ENCODE results near the gene IQCK. TPM values are rescaled to one million over a fixed set of nuclear protein-coding genes. Genes with fewer than 3 reads are reported as not detected.

IQCK gene
- total and polyA plus RNA-seq, 10 donors, result 3.6 to 19.9 (median 7.4) TPM

GRCh38 chr16:19835196-19835595, 117.1 kb downstream of the IQCK start:
- Histone ChIP-seq H3K4me3 (no peak overlapping the region), H3K27ac (no peak overlapping the region), H3K9me3 (no peaks in the 10 kb centered on the region), H3K36me3 (no peaks in the 10 kb centered on the region), H3K4me1 (no peaks in the 10 kb centered on the region), H3K27me3 (replicated peaks in 1 of 7) (no peaks in the 10 kb centered on the region)
- TF ChIP-seq POLR2A (IDR thresholded peaks at IDR 0.05) (no peak), POLR2AphosphoS5 (IDR thresholded peaks at IDR 0.05) (no peak), CTCF (IDR thresholded peaks at IDR 0.05 in 8 of 11, conservative IDR thresholded peaks at IDR 0.05 in 3 of 11) (no peak)
- WGBS, 5 donors, result 86 to 97% (median 93%) methylated on average over 3 of the region's 3 CpGs
- intact Hi-C loops (cut with DNase I; ENCODE audit: low total_unique reads), result no loop called here
- DNase-seq, result no peak

GRCh38 chr16:19835968-19836421, 117.9 kb downstream of the IQCK start:
- Histone ChIP-seq H3K27me3 (replicated peaks in 1 of 7) (no peaks in the 10 kb centered on the region), H3K4me3 (no peak overlapping the region), H3K4me1 (no peaks in the 10 kb centered on the region), H3K9me3 (no peaks in the 10 kb centered on the region), H3K27ac (no peak overlapping the region), H3K36me3 (no peaks in the 10 kb centered on the region)
- intact Hi-C loops (cut with DNase I; ENCODE audit: low total_unique reads), result no loop called here
- no peak for DNase-seq
- TF ChIP-seq POLR2A (IDR thresholded peaks at IDR 0.05), result no peak
- no peak for TF ChIP-seq POLR2AphosphoS5 (IDR thresholded peaks at IDR 0.05)
- TF ChIP-seq CTCF (IDR thresholded peaks at IDR 0.05 in 8 of 11, conservative IDR thresholded peaks at IDR 0.05 in 3 of 11), result no peak

GRCh38 chr16:19837331-19837980, 119.4 kb downstream of the IQCK start:
- Histone ChIP-seq H3K27ac (no peak overlapping the region), H3K36me3 (no peaks in the 10 kb centered on the region), H3K4me1 (no peaks in the 10 kb centered on the region), H3K27me3 (replicated peaks in 1 of 7) (no peaks in the 10 kb centered on the region), H3K4me3 (no peak overlapping the region), H3K9me3 (no peaks in the 10 kb centered on the region)
- 84 to 95% (median 90%) methylated on average over 6 of the region's 6 CpGs for WGBS, 5 donors
- no peak for TF ChIP-seq POLR2AphosphoS5 (IDR thresholded peaks at IDR 0.05)
- TF ChIP-seq CTCF (IDR thresholded peaks at IDR 0.05 in 8 of 11, conservative IDR thresholded peaks at IDR 0.05 in 3 of 11), result no peak
- no peak for TF ChIP-seq POLR2A (IDR thresholded peaks at IDR 0.05)
- DNase-seq, result no peak
- intact Hi-C loops (cut with DNase I; ENCODE audit: low total_unique reads), result no loop called here

- Histone ChIP-seq H3K9me3 (no peaks in the 10 kb centered on the region), H3K27ac (no peak overlapping the region), H3K36me3 (no peaks in the 10 kb centered on the region), H3K4me3 (no peak overlapping the region), H3K4me1 (no peaks in the 10 kb centered on the region), H3K27me3 (replicated peaks in 1 of 7) (no peaks in the 10 kb centered on the region)
- no peak for TF ChIP-seq POLR2AphosphoS5 (IDR thresholded peaks at IDR 0.05)
- TF ChIP-seq POLR2A (IDR thresholded peaks at IDR 0.05), result no peak
- no peak for TF ChIP-seq CTCF (IDR thresholded peaks at IDR 0.05 in 8 of 11, conservative IDR thresholded peaks at IDR 0.05 in 3 of 11)
- intact Hi-C loops (cut with DNase I; ENCODE audit: low total_unique reads), result no loop called here
- no peak for DNase-seq
- WGBS, 5 donors, result 87 to 94% (median 90%) methylated on average over 13 of the region's 13 CpGs
Measured at GRCh38 chr16:19837984-19838707, 120.1 kb downstream of the IQCK start.
